UCSD-AML1 (cell line): ENCODE results near the gene HPSE2.

Experiments used
- DNase-seq: peaks from one replicate; lab custom pipeline; 2025; ENCODE audit not compliant: unreplicated experiment; lab: John Stamatoyannopoulos, UW

The HPSE2 gene

DNA sequence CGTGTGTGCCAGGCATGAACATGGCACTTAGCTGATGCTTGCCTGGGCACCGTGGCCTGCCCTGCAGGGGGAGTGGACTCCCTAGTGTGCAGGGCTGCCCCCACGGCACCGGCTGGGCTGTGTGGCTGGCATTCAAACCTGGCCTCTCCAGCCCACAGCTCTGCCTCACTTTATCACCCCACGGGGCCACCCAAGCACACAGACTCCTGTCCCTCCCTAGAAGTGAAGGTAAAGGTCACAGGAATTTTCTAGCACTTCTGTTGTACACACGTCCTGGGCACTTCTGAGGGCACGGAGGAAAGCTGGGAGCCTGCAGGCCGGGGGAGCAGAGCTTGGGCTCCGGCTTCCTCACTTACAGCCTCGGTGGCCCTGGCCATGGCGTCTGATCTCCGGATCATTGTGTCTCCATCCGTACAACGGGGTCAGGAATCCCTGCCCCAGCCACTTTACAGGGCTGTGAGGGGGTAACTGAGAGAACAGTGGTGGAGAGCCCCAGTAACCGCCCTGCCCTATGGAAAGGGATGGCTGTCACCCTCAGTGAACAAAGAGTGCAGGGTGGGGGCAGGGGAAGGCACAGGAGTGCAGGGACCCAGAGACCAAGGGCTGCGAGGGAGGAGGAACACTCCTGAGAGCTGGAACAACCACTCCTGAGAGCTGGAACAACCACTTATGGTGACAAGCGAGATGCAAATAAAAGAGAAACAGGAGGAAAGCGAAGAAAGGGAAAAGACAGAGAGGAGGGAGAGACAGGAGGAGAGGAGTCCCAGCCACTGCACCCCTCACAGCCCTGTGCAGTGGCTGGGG lies 816.8 kb downstream of the HPSE2 start:
- no peak for DNase-seq

DNA sequence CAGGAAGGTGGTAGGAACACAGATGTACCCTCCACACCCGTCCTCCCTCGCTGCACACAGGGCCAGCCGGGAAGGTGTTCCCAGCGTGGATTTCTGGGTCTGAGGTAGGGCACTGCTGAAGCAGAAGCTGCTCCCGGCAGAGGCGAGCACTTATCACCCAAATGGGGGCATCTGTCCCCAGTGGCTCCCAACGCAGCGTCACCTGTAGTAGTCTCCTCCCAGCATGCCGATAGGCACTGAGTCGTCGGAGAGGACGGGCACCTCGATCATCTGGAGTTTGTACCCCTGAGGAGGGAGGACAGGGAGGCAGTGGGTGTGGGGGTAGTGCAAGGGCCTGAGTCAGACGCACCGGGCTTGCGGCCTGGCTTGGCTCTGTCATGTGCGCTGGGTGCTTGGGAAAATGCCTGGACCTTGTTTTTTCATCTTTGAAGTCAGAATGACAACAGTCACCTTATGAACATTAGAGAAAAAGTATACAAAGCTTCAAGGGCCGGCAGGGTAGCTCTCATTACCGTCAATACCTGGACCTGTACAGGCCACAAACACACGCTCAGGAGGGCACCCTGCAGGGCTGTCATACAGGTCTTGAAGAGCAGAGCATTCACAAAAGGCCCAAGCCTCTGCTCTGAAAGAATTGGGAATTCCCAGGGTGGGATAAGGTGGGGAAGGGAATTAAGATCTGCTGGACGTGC lies 817.5 kb downstream of the HPSE2 start:
- DNase-seq: no peak

DNA sequence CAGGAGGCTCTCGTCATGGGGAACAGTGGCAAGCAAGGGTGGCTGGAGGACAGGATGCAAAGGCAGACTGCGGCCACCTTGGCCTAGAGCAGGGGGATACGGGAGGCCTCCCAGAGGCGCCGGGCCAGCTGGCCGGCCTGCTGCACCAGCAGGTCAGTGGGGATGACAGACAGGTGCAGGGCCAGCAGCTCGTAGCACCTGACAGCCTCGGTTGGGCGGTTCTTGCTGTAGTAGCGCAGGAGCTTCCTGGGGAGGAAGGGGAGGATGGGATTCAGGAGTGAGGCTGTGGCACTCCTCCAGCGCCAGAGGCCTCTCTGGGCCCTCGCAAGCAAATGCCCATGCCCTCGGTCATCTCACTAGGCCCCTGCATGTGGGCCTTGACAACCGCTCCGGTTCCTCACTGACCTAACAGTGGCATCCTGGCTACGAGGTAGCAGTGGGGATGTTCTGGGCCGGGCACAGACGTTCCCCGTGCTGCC lies 818.1 kb downstream of the HPSE2 start:
- DNase-seq: no peak

DNA sequence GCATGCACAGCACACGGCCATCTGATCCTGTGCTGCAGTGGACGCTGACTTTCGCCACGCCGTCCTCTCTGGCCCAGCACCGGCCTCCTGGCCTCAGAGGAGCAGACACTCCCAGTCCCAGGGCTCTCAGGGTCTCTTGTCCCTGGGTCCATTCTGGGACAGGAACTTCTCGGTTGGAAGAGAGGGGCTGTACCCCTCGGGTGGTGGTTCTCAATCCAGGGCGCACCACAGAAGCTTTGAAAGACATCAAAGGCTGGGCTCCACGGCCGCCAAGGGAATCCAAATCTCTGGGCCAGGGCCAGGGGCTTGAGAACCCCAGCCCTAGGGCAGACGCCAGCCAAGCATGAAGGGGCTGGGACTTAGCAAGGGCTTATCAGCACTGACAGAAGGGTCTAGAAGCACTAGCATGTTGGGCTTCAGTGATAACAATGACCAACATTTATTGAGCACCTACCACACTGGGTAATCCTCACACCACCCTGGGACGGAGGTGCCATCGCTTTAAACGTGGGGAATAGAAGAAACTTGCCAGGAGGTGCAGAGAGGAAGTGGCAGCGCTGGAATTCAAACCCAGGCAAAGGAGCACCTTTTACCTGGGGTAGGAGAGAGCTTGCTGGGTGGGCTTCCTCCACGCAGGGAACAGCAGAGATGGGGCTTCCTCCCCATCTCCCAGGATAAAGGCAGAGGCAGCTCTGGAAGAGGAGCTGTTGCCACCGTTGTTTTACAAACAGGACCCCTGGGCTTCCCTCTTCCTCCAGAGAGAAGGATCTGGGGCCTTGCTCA lies 818.9 kb downstream of the HPSE2 start:
- DNase-seq: no peak

DNA sequence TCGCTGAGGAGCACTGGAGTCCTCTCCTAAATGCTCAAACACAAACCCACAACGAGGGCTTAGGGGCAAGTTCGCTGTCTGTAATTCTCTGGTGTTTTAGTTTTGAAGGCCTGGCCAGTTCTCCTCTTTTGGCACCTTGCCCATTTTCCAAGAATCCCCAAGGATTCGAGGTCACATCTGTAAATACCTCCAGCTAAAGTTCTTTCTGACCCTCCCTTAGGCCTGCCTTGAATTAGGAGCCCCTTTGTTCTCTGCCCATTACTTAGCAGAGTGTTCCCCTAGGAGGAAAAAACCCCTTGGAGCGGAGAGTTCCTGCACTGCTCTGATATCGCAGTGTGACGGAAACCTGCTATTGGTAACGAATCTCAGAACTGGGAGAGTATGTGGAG lies 819.9 kb downstream of the HPSE2 start:
- no peak for DNase-seq

DNA sequence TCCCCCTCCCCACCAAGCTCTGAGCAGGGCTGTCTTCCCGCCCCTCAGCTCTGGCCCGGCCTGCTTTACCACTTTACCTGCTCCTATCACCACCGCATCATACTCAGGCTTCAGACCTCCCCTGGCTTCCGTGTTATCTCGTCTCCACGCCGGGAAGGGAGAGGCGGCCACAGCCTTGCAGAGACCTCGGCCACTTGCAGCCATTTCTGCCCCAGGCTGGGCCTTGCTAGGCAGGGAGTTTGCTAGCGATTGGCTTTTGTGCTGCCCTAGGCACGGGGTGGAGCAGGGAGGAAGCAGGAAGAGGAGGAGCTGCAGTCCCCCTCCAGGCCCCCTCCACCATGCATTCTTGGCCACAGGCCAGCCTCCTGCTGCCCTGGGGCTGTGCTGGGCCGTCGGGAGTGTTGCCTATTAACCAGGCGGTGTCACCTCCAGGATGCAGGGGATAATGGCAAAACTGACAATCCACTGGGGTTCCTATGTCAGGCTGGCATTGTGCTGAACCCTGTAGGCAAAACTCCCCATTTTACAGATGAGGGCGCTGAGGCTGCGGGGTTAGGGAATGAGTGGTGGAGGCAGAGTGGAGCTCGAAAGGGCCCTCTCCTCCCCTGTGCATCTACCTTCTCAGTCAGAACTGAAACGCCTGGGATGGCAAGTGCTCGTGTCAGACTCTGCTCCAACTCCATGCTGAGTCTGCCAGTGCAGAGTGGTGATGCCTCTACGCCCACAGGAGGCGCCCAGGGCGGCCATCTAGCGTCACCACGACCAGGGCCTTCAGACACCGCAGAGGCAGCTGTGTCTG lies 820.5 kb downstream of the HPSE2 start, which contains the start of gene PYROXD2:
Gene PYROXD2 (minus strand): TSS at position 251 of the 799 bp plus-strand sequence. CDS start 47 bp downstream, at position 204.
- peak; percentile 57 for DNase-seq

DNA sequence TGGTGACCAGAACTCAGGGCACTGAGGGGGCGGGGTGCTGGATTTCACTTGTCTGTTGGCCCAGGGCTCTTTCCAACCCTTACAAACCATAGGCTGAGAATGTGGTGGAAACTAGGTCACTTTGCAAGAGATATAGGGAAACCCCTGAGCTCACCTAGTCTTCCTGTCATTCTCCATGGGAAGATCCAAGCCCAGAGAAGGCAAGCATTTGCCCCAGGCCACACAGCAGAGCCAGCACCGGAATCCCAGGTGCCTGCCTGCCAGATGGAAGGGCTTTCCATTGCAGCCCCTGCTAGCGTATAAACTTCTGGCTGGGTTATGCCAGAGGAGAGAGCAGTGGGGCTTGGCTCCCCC lies 821.1 kb downstream of the HPSE2 start:
- DNase-seq: no peak

DNA sequence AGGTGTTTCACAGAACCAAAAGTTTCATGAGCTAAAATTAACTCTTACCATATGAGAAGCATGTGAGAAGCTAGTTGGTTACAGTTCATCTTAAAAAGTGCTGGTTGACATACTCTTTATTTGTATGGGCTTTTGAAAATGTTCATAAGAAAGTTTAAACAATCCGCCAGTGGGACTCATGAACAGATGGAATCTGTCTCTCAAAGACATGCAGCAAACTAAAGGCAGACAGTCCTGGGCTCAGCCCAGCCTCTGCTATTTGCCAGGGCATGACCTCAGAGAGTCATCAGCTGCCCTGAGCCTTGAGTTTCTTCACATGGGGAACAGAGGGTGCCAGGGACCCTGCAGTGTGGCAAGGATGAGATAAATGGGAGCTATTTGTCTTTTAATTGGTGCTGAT lies 823.9 kb downstream of the HPSE2 start:
- no peak for DNase-seq

DNA sequence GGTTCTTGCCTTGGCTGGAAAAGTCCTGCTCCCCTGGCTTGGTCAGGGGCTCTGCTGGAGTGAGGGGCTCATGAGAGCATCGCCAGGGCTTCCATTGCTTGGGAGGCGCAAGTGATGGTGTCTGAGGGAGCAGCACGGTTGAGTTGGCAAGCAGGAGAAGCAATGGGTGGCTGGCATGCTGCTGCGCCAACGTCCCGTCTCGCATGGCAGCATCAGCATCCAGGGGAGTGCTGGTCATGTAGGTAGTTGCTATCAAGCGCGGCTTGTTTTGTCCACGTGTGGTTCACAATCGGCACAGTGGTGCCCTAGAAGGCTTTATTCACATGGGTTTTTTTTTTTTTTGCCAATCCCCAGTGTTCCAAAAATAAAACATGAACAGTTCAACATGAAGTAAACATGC lies 824.5 kb downstream of the HPSE2 start:
- DNase-seq: no peak

DNA sequence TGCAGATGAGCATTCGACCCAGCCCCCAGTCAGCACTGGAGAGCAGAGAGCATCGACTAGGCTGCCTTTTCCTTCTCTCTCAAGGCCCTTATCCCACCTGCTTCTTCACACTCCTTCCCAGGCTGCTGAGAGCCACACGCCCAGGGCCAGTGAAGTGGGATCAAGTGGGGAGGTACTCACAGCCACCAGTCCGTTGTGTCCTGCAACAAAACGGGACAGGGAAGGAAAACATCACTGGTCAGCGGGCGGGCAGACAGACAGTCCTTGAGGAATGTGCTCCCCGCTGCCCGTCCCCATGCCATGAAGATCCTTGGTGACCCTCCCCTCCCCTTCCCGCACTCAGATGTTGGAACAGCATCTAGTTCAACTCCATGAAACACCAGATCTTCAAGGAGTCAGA lies 824.9 kb downstream of the HPSE2 start:
- DNase-seq: no peak

DNA sequence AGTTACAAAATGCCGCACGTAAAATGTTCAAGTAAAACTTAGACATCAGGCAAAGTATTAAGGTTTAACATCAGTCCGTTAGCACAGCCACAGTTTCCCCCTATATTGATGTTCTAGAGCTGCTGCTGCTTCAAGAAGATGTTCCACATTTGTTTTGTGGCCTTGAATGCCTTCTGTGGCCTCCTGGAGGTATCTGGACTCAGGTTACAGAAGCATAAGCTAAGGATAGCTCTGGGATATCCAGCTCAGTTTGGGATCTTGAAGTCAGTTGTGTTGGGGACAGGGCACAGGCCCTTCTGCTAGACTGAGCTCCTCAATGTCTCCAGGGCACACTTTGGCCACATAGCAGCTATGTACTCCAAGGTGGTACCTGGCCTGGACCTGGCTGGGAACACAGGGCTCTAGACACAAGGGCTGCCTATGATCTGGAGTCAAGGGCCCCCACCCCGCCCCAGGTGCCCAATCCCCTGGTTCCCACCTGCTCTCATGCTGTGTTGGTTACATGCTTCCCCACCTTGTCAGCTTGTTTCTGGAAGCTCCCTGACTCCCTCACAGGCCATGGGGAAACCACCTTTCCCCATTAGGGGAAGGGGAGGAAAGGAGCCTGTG lies 825.4 kb downstream of the HPSE2 start:
- DNase-seq: no peak

DNA sequence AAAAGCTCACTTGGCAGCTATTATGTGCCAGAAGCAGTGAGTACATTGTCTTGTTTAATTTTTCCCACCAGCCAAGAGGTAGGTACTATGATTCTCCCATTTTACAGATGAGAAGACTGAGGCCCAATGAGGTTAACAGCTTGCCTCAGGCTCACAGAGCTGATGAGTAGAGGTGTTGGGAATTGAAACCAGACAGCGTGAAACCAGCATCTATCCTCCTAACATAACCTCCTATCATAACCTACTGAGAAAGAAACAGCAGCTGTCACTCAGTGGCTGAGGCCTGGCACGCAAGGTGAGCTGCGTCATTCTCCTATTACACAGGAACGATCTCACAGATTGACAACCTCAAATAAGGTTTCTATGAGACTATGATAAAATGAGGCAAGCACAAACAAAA lies 826.9 kb downstream of the HPSE2 start:
- no peak for DNase-seq

DNA sequence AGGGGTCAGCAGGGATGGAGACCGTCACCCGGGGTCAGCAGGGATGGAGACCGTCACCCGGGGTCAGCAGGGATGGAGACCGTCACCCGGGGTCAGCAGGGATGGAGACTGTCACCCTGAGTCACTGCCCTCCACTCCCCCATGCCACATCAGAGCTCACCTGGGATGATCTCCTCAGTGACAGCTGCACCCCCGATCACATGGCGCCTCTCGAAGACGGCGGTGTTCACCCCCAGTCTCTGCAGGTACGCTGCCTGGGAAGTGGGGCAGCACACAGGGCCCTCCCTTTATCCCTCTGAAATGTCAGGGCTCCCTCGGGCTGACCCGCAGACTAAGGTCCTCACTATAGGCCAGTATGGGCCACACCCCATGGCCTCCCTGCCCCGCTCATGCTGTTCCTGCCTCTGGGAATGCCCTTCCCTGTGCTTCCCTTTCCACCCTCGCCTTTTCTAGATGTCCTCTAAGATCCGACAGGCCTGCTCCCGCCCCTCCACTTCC lies 827.9 kb downstream of the HPSE2 start:
- no peak for DNase-seq
